Forelimb muscle (tissue), 1 donor: ENCODE measurements around the gene ACOT6. TPM values are rescaled to one million over a fixed set of nuclear protein-coding genes. Genes with fewer than 3 reads are reported as not detected.
"Not testable (repeated sequence)": the region's sequence is repeated elsewhere in the genome, so short reads cannot be mapped to it uniquely, and the experiment has no call there.

Experiments
- DNase-seq: peaks from one replicate; pipeline ENCODE4 v3.0.0-alpha.2; 2013; ENCODE audit warnings: low read depth
- polyA plus RNA-seq: library from polyadenylated mRNA; unstranded; fragments of 120-200 nt; gene quantifications from one replicate; pipeline ENCODE4 v1.2.1, GENCODE V29; 2013; ENCODE audit not compliant: insufficient read length

Gene ACOT6, protein sequence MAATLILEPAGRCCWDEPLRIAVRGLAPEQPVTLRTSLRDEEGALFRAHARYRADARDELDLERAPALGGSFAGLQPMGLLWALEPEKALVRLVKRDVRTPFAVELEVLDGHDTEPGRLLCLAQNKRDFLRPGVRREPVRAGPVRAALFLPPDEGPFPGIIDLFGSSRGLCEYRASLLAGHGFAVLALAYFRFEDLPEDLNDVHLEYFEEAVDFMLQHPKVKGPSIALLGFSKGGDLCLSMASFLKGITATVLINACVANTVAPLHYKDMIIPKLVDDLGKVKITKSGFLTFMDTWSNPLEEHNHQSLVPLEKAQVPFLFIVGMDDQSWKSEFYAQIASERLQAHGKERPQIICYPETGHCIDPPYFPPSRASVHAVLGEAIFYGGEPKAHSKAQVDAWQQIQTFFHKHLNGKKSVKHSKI
- polyA plus RNA-seq: not detected

DNA sequence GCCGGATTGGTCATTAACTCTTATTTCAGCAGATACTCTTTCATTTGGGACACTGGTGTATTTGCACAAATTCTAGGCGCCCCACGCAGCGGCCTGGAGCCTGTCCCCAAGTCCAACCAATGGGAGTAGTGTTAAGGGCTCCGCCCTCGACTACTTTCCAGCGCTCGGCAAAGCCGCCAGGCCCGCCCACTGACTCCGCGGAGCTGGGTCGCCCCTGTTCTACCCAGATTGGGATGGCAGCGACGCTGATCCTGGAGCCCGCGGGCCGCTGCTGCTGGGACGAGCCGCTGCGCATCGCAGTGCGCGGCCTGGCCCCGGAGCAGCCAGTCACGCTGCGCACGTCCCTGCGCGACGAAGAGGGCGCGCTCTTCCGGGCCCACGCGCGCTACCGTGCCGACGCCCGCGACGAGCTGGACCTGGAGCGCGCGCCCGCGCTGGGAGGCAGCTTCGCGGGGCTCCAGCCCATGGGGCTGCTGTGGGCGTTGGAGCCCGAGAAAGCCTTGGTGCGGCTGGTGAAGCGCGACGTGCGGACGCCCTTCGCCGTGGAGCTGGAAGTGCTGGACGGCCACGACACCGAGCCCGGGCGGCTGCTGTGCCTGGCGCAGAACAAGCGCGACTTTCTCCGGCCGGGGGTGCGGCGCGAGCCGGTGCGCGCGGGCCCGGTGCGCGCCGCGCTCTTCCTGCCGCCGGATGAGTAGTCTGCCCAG is at the start of gene ACOT6:
ACOT6 (plus strand) TSS at position 179 of the 707 bp plus-strand sequence; CDS start at position 234, 55 bp downstream.
- peak; percentile 32 for DNase-seq

- not testable (repeated sequence) for DNase-seq
Observed at GRCh38 chr14:73562696-73563095, 49.6 kb upstream of the ACOT6 start.

GRCh38 chr14:73566431-73566830 is 45.9 kb upstream of the ACOT6 start:
- DNase-seq: not testable (repeated sequence)

GRCh38 chr14:73566935-73567334 is 45.4 kb upstream of the ACOT6 start:
- DNase-seq: not testable (repeated sequence)

GRCh38 chr14:73567358-73567757 is 45.0 kb upstream of the ACOT6 start:
- DNase-seq: no peak

DNA sequence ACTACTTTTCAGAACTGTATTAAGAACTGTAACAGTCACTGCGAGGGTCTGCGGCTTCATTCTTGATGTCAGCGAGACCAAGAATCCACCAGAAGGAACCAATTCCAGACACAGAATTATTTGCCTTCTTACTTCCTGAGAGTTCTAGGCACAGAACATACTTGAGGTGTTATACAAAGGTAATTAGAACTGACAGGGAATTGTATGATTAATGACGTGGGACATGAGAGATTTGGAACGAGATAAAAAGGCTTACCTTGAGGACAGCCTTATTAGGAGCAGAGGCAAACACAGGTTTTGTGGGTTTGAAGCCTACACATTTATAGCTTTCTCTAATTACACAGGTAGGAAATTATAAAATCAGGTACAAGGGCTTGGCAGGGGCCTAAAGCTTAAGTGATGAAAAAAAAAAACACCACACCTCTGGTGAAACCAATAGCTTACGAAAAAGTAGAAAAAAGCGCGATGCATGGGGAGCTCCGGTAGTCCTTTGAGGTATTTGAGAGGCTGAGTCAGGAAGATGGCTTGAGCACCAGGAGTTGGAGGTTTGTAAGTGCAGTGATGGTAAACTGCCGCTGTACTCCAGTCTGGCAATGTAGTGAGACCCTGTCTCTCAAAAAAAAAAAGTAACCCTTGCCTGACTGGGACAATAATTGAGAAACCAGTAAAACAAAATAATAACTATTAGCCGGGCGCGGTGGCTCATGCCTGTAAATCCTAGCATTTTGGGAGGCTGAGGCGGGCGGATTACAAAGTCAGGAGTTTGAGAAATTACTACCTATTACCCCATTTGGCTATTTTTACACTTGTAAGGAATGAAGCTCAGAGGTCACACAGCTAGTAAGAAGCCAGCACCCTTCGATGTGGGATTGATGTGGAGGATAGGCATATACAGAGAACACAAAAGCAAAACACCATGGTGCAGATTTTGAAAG is 44.1 kb upstream of the ACOT6 start:
- DNase-seq: no peak

GRCh38 chr14:73568886-73569184 is 43.5 kb upstream of the ACOT6 start:
- not testable (repeated sequence) for DNase-seq

DNA sequence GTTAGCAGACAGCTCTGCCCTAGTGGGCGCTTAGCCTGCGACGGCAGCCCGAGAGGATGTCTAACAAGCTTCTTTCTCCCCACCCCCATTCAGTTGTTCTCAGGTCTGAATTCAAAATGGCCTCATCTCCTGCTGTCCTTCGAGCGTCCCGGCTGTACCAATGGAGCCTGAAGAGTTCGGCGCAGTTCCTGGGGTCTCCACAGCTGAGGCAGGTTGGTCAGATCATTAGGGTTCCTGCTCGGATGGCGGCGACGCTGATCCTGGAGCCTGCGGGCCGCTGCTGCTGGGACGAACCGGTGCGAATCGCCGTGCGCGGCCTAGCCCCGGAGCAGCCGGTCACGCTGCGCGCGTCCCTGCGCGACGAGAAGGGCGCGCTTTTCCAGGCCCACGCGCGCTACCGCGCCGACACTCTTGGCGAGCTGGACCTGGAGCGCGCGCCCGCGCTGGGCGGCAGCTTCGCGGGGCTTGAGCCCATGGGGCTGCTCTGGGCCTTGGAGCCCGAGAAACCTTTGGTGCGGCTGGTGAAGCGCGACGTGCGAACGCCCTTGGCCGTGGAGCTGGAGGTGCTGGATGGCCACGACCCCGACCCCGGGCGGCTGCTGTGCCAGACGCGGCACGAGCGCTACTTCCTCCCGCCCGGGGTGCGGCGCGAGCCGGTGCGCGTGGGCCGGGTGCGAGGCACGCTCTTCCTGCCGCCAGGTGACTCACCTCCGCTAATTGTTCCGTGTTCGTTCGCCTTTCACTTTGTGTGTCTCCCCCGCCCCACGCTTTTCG is 42.9 kb upstream of the ACOT6 start, which contains the start of gene ACOT2:
ACOT2 (plus strand) TSS at position 29 of the 774 bp plus-strand sequence; CDS start at position 57, 28 bp downstream.
- DNase-seq: peak; percentile 73

DNA sequence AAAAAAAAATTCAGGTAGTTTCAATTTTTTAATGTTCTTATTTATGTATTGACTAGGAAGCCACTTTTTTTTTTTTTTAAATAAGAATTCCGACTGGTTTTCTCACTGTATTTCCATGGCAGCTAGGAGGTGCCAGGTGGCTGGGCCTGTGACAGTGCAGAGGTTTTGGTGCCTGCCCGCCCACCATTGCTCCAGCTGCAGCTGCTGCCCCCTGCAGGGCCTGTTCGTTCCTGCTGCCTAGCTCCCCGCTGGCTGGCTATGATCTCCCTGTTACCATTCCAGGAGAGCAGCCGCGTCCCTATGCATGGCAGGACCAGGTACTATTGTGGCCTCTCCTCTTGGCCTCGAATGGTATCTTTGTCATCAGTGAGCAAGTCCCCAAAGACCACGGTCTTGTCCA is 41.4 kb upstream of the ACOT6 start:
- not testable (repeated sequence) for DNase-seq

DNA sequence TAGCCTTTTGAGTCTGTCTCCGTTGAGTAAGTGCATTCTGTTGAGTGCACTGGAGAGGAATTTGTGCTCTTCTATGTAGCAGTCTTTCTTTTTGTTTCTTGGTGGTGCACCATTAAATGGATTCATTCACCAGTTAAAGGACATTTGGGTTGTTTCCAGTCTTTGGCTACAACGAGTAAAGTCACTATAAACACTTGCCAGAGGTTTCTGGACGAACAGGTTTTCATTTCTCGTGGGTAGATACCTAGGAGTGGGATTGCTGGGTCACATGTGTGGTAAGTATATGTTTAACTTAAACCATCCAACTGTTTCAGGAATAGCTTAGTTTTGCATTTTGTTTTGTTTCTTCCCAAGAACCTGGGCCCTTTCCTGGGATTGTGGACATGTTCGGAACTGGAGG is 39.3 kb upstream of the ACOT6 start:
- DNase-seq: not testable (repeated sequence)

GRCh38 chr14:73573740-73574139 is 38.6 kb upstream of the ACOT6 start:
- DNase-seq: not testable (repeated sequence)

GRCh38 chr14:73574251-73574650 is 38.1 kb upstream of the ACOT6 start:
- DNase-seq: not testable (repeated sequence)

DNA sequence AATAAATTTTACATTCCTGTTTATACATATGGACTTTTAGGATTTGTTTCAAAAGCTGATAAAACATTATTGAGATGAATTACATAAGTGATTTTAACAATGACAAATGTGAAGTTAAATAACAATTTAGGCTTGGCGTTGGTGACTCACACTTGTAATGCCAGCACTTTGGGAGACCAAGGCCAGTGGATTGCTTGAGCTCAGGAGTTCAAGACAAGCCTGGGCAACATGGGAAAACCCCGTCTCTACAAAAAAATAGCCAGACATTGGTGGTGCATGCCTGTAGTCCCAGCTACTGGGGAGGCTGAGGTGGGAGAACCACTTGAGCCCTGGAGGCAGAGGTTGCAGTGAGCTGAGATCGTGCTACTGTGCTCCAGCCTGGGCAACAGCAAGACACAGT is 35.9 kb upstream of the ACOT6 start:
- DNase-seq: no peak

DNA sequence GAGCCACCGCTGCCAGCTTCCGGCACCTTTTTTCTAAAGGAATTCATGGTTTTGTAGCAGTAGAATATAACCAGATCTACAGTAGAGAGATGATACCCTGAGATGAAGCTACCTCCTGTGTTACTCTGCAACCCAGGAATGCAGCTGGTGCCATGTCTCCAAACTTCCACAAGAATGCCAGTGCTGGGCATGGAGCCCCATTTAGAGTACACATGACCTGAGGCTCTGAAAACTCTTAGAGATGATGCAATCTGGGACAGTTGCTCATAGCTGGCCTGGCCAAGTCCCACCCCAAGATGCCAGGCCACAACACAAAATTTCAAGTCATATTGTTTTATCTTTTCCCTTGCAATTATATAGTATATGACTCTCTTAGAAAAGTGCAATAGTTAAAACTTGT is 35.1 kb upstream of the ACOT6 start:
- not testable (repeated sequence) for DNase-seq

GRCh38 chr14:73582102-73582979 is 30.0 kb upstream of the ACOT6 start:
- not testable (repeated sequence) for DNase-seq

DNA sequence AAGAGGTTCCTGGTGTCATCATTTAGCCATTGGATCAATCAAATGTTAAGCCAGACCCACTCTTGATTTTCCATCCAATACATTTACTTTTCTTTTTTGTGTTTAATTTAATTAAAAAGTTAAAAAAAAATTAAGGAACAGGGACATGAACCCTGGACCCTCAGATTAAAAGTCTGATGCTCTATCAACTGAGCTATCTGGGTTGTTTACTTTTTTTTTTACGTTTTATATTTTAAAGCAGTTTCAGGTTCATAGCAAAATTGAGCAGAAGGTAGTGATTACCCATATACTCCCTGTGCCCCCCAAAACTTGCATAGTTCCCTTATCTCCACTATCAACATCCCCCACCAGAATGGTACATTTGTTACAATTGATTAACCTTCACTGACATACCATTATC is 23.6 kb upstream of the ACOT6 start:
- no peak for DNase-seq

DNA sequence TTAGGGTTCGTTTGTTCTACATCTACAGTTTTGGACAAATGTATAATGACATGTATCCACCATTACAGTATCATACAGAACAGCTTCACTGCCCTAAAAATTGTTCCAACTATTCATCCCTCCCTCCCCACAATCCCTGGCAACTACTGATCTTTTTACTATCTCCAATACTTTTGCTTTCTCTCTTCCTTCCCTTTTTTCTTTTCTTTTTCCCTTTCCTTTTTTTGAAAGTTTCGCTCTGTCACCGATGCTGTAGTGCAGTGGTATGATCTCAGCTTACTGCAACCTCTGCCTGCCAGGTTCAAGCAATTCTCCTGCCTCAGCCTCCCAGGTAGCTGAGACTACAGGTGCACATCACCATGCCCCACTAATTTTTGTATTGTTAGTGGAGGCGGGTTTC is 23.2 kb upstream of the ACOT6 start:
- no peak for DNase-seq

DNA sequence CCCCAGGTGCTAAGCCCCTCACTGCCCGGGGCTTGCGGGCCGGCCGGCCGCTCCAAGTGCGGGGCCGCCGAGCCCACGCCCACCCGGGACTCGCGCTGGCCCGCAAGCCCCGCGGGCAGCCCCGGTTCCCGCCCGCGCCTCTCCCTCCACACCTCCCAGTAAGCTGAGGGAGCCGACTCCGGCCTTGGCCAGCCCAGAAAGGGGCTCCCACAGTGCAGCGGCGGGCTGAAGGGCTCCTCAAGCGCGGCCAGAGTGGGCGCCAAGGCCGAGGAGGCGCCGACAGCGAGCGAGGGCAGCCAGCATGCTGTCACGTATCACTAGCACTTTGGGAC is 21.7 kb upstream of the ACOT6 start:
- DNase-seq: not testable (repeated sequence)

DNA sequence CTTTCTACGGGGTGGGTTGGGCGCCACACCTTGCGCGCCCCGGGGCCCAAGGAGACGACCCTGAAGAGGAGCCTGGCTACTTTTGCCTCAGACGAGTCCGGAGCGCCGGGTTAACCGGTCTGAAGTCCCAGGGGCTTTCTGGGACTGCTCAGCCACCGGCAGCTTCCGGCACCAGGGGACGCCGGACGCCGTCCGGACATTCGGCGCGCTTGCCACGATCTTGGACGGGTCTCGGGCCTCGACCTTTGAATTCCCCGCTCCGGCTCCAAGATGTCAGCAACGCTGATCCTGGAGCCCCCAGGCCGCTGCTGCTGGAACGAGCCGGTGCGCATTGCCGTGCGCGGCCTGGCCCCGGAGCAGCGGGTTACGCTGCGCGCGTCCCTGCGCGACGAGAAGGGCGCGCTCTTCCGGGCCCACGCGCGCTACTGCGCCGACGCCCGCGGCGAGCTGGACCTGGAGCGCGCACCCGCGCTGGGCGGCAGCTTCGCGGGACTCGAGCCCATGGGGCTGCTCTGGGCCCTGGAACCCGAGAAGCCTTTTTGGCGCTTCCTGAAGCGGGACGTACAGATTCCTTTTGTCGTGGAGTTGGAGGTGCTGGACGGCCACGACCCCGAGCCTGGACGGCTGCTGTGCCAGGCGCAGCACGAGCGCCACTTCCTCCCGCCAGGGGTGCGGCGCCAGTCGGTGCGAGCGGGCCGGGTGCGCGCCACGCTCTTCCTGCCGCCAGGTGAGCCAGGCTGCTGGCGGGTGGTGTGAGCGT is 20.4 kb upstream of the ACOT6 start, which contains the start of gene ACOT4:
ACOT4 (plus strand) TSS at position 184 of the 760 bp plus-strand sequence; CDS start at position 271, 87 bp downstream.
- DNase-seq: no peak
